Astrocyte (in vitro differentiated cells and primary cell): ENCODE data around the gene BMP7. TPM values are rescaled to one million over a fixed set of nuclear protein-coding genes. Genes with fewer than 3 reads are reported as not detected.

Experiments used
- DNase-seq: peaks from one replicate; pipeline ENCODE4 v3.0.0-alpha.2; 2010; ENCODE audit warnings: low read depth
- FAIRE-seq: peaks from 2 replicates; lab custom pipeline; 2011; peaks lifted over from hg19 to GRCh38; lab: Jason Lieb, UNC
- H2AFZ ChIP-seq: 2 replicates; pipeline ENCODE4 v1.6.0; 2012; ENCODE audit warnings: low read depth, low read length, inconsistent platforms
- H3K27ac ChIP-seq: 2 replicates; pipeline ENCODE4 v1.5.1; 2011; ENCODE audit warnings: low read depth, low read length, inconsistent platforms
- H3K27me3 ChIP-seq: 2 replicates; pipeline ENCODE4 v1.6.0; 2011; ENCODE audit warnings: low read length, inconsistent platforms; ENCODE audit not compliant: insufficient read depth
- H3K36me3 ChIP-seq: 2 replicates; pipeline ENCODE4 v1.5.1; 2011; ENCODE audit warnings: low read length, inconsistent platforms; ENCODE audit not compliant: insufficient read depth
- H3K4me1 ChIP-seq: 2 replicates; pipeline ENCODE4 v1.5.1; 2011; ENCODE audit warnings: low read length, inconsistent platforms; ENCODE audit not compliant: insufficient read depth
- H3K4me2 ChIP-seq: 2 replicates; pipeline ENCODE4 v1.6.0; 2012; ENCODE audit warnings: low read length, inconsistent platforms
- H3K4me3 ChIP-seq: 2 replicates; pipeline ENCODE4 v1.5.1; 2011; ENCODE audit warnings: low read depth, mild to moderate bottlenecking, low read length, inconsistent platforms; ENCODE audit not compliant: insufficient read depth
- H3K79me2 ChIP-seq: 2 replicates; pipeline ENCODE4 v1.6.0; 2012; ENCODE audit warnings: mild to moderate bottlenecking, low read length, inconsistent platforms; ENCODE audit not compliant: insufficient read depth
- H3K9ac ChIP-seq: 2 replicates; pipeline ENCODE4 v1.6.0; 2012; ENCODE audit warnings: mild to moderate bottlenecking, low read length, inconsistent platforms
- H3K9me3 ChIP-seq: 2 replicates; pipeline ENCODE4 v1.5.1; 2012; ENCODE audit warnings: low read depth, mild to moderate bottlenecking, low read length, inconsistent platforms; ENCODE audit not compliant: insufficient read depth
- H4K20me1 ChIP-seq: 2 replicates; pipeline ENCODE4 v1.6.0; 2012; ENCODE audit warnings: low read length, inconsistent platforms; ENCODE audit not compliant: insufficient read depth
- H3K27ac Mint-ChIP-seq: one replicate; pipeline ENCODE4 v1.8.0; 2021; ENCODE audit warnings: mild to moderate bottlenecking, mixed read lengths; ENCODE audit not compliant: unreplicated experiment
- H3K27me3 Mint-ChIP-seq: one replicate; pipeline ENCODE4 v1.8.0; 2021; ENCODE audit warnings: low read depth, mixed read lengths; ENCODE audit not compliant: unreplicated experiment
- H3K36me3 Mint-ChIP-seq: one replicate; pipeline ENCODE4 v1.8.0; 2021; ENCODE audit warnings: low read depth, mixed read lengths; ENCODE audit not compliant: unreplicated experiment
- H3K4me1 Mint-ChIP-seq: one replicate; pipeline ENCODE4 v1.8.0; 2021; ENCODE audit warnings: low read depth, mixed read lengths; ENCODE audit not compliant: unreplicated experiment
- H3K4me3 Mint-ChIP-seq: one replicate; pipeline ENCODE4 v1.8.0; 2021; ENCODE audit warnings: mild to moderate bottlenecking, moderate library complexity, mixed read lengths; ENCODE audit not compliant: unreplicated experiment
- H3K9me3 Mint-ChIP-seq: one replicate; pipeline ENCODE4 v1.8.0; 2021; ENCODE audit warnings: mild to moderate bottlenecking, mixed read lengths; ENCODE audit not compliant: unreplicated experiment
- EZH2 ChIP-seq: IDR thresholded peaks from 2 replicates; pipeline ENCODE4 v1.6.1; 2012; ENCODE audit warnings: mild to moderate bottlenecking, low read length, inconsistent platforms; ENCODE audit not compliant: insufficient read depth
- total RNA-seq: library from RNA; stranded (reverse); gene quantifications from 2 replicates; pipeline ENCODE4 v1.2.1, GENCODE V29; 2021
- TF ChIP-seq, protein P1 (sequence below): IDR thresholded peaks from 2 replicates; pipeline ENCODE4 v1.5.1; 2011; ENCODE audit warnings: low read depth, mild to moderate bottlenecking, inconsistent platforms, low read length, moderate library complexity; ENCODE audit not compliant: insufficient read depth

BMP7 gene
- total RNA-seq, 1 donor from 2014 or later = 15.3 TPM

- no peaks in the 10 kb centered on the region for H3K36me3 ChIP-seq
- no peaks in the 10 kb centered on the region for H3K4me1 Mint-ChIP-seq
- H2AFZ ChIP-seq = no peak overlapping the region
- H3K4me3 ChIP-seq = no peak overlapping the region
- H4K20me1 ChIP-seq = no peaks in the 10 kb centered on the region
- H3K4me2 ChIP-seq = no peak overlapping the region
- peaks cover 27% of the 10 kb centered on the region for H3K27me3 Mint-ChIP-seq
- no peaks in the 10 kb centered on the region for H3K79me2 ChIP-seq
- H3K27me3 ChIP-seq = peaks cover 12% of the 10 kb centered on the region
- H3K4me1 ChIP-seq = no peaks in the 10 kb centered on the region
- no peak for DNase-seq
- H3K27ac Mint-ChIP-seq = no peak overlapping the region
- H3K27ac ChIP-seq = no peak overlapping the region
- no peaks in the 10 kb centered on the region for H3K9me3 ChIP-seq
- TF ChIP-seq EZH2 = no peak
- TF ChIP-seq, protein P1, sequence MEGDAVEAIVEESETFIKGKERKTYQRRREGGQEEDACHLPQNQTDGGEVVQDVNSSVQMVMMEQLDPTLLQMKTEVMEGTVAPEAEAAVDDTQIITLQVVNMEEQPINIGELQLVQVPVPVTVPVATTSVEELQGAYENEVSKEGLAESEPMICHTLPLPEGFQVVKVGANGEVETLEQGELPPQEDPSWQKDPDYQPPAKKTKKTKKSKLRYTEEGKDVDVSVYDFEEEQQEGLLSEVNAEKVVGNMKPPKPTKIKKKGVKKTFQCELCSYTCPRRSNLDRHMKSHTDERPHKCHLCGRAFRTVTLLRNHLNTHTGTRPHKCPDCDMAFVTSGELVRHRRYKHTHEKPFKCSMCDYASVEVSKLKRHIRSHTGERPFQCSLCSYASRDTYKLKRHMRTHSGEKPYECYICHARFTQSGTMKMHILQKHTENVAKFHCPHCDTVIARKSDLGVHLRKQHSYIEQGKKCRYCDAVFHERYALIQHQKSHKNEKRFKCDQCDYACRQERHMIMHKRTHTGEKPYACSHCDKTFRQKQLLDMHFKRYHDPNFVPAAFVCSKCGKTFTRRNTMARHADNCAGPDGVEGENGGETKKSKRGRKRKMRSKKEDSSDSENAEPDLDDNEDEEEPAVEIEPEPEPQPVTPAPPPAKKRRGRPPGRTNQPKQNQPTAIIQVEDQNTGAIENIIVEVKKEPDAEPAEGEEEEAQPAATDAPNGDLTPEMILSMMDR = no peak
- H3K9ac ChIP-seq = no peak overlapping the region
- H3K4me3 Mint-ChIP-seq = no peak overlapping the region
- no peaks in the 10 kb centered on the region for H3K9me3 Mint-ChIP-seq
- no peak for FAIRE-seq
- no peaks in the 10 kb centered on the region for H3K36me3 Mint-ChIP-seq
These were observed 44.4 kb downstream of the BMP7 start for GRCh38 chr20:57221916-57222630.

GRCh38 chr20:57220337-57221145, 45.9 kb downstream of the BMP7 start:
- peaks cover 12% of the 10 kb centered on the region for H3K27me3 ChIP-seq
- TF ChIP-seq, protein P1 = no peak
- TF ChIP-seq EZH2 = no peak
- Mint-ChIP-seq H3K27me3 (peaks cover 27% of the 10 kb centered on the region), H3K36me3 (no peaks in the 10 kb centered on the region), H3K4me1 (peaks cover 3% of the 10 kb centered on the region), H3K4me3 (no peak overlapping the region), H3K9me3 (no peaks in the 10 kb centered on the region), H3K27ac (no peak overlapping the region)
- no peaks in the 10 kb centered on the region for H4K20me1 ChIP-seq
- no peaks in the 10 kb centered on the region for H3K9me3 ChIP-seq
- no peak overlapping the region for H3K27ac ChIP-seq
- no peak for FAIRE-seq
- H3K4me2 ChIP-seq = no peak overlapping the region
- no peak overlapping the region for H3K4me3 ChIP-seq
- no peak overlapping the region for H3K9ac ChIP-seq
- H2AFZ ChIP-seq = no peak overlapping the region
- no peaks in the 10 kb centered on the region for H3K4me1 ChIP-seq
- DNase-seq = no peak
- H3K36me3 ChIP-seq = no peaks in the 10 kb centered on the region
- H3K79me2 ChIP-seq = no peaks in the 10 kb centered on the region
